HFF-Myc (cell line): ENCODE data around the gene APRT.

Experiments
- DNase-seq: peaks from one replicate; pipeline ENCODE4 v3.0.0-alpha.2; 2011; ENCODE audit warnings: low read depth; ENCODE audit errors: extremely low read depth
- H3K4me3 ChIP-seq: replicated peaks from 2 replicates; pipeline ENCODE4 v1.5.1; 2011; ENCODE audit warnings: low read depth, mild to moderate bottlenecking, control low read depth, low read length
- TF ChIP-seq, protein P1 (sequence below): IDR thresholded peaks from 2 replicates; pipeline ENCODE4 v1.5.1; 2012; ENCODE audit warnings: mild to moderate bottlenecking, low read depth, low read length, control low read depth; ENCODE audit errors: missing control alignments

APRT gene

DNA sequence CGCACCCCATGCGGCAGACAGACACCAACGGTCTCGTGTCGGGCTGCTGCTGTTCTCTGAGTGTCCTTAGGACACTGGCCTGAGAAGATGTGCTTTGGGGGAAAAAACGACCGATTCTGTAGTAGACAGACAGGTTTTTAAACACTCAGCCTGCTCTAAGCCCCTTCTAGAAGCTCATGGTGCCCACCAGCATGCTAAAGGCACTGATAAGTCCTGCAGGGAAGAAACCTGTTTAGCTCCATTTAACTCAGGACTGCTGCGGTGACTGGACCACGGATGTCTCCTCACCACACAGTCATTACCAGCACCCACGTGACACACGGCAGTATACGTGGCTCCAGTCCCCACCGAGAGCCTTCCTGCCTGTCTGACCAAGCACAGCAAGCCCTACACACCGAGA is 19.1 kb upstream of the APRT start:
- no peak overlapping the region for H3K4me3 ChIP-seq
- TF ChIP-seq, protein P1, sequence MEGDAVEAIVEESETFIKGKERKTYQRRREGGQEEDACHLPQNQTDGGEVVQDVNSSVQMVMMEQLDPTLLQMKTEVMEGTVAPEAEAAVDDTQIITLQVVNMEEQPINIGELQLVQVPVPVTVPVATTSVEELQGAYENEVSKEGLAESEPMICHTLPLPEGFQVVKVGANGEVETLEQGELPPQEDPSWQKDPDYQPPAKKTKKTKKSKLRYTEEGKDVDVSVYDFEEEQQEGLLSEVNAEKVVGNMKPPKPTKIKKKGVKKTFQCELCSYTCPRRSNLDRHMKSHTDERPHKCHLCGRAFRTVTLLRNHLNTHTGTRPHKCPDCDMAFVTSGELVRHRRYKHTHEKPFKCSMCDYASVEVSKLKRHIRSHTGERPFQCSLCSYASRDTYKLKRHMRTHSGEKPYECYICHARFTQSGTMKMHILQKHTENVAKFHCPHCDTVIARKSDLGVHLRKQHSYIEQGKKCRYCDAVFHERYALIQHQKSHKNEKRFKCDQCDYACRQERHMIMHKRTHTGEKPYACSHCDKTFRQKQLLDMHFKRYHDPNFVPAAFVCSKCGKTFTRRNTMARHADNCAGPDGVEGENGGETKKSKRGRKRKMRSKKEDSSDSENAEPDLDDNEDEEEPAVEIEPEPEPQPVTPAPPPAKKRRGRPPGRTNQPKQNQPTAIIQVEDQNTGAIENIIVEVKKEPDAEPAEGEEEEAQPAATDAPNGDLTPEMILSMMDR: no peak
- no peak for DNase-seq

DNA sequence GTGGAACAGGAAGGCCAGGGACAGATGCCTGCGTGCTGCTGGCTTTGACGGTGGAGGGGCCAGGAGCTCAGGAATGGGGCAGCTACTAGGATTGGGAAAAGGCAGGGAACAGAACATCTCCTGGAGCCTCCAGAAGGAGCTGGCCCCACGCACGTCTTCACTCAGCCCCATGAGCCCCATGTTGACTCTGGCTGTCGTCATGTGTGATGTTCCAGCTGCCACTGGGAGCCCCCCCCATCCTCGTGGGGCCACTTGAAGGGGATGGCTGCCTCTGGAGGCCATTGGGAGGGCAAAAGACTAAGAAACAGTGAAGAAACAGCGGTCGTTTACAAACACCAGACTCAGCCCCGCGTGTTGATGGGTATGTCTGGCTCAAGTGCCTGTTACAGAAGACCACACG is 18.5 kb upstream of the APRT start:
- H3K4me3 ChIP-seq: no peak overlapping the region
- TF ChIP-seq, protein P1: no peak

DNA sequence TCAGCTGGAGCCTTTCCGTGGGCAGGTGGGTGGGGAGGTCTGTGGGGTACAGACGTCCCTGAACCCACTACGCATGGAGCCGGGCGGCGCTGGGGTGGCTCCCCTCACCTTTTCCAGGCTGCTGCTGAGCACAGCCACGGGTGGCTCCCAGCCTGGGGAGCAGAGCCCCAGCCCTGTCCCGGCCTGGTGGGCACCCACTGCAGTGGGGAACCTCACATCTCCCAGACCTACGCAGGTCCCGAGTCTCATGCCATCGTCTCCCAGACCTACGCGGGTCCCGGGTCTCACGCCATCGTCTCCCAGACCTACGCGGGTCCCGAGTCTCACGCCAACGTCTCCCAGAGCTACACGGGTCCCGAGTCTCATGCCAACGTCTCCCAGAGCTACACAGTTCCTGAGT is 17.0 kb upstream of the APRT start:
- H3K4me3 ChIP-seq: no peak overlapping the region
- TF ChIP-seq, protein P1: no peak
- DNase-seq: no peak

More for the DNA sequence above, 18.5 kb upstream of the APRT start:
- no peak for DNase-seq

DNA sequence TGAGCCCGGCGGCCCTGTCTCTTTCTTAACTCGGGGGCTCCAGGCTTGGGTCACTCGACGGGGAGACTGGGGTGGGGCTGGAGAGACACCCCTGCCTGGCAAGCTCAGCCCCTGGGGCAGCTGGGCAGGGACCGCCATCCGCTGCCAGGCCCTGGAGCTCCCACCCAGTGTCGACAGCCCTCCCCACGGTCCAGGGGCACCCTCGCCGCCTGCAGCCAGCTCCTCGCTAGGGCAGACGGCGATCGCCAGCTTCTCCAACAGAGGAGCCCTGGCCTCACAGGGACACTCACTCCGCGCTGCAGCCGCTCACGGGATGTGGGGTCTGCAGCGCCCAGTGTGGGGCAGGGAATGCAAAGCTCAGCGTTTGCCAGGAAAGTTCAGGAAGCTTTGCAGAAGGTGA is 16.0 kb upstream of the APRT start:
- TF ChIP-seq, protein P1: no peak
- no peak overlapping the region for H3K4me3 ChIP-seq
- no peak for DNase-seq

DNA sequence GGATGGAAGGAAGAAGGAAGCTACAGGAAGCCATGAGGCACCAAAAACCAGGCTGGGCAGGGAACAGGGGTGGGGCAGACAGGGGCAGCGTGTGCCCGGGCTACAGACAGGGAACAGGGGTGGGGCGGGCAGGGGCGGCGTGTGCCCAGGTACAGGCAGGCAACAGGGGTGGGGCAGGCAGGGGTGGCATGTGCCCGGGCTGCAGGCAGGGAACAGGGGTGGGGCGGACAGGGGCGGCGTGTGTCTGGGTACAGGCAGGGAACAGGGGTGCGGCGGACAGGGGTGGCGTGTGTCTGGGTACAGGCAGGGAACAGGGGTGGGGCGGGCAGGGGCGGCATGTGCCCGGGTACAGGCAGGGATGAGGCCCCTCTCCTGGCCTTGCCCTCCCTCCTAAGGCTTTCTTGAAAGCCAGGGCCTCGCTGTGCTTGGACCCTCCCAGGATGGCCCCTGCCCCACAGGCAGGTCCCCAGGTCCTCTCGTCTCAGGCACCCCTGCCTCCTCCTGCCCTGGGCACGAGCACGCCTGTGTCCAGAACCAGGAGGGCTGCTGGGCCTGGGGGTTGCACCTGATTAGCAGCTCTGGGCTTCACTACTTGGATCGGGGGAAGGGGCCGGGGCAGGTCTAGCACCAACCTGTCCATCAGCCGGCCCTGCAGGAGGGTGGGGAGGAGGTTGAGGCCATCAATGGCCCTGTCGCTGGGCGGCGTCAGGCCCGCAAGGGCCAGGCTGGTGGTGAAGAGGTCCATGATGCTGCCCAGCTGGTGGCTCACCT is 14.5 kb upstream of the APRT start:
- no peak overlapping the region for H3K4me3 ChIP-seq
- TF ChIP-seq, protein P1: no peak
- no peak for DNase-seq

DNA sequence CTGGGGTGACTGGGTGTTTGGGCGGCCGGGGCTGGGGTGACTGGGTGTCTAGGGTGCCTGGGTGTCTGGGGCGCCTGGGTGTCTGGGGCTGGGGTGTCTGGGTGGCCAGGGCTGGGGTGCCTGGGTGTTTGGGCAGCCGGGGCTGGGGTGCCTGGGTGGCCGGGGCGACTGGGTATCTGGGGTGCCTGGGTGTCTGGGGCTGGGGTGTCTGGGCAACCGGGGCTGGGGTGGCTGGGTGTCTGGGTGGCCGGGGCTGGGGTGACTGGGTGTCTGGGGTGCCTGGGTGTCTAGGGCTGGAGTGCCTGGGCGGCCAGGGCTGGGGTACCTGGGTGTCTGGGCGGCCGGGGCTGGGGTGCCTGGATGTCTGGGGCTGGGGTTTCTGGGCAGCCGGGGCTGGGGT is 13.4 kb upstream of the APRT start:
- DNase-seq: no peak
- TF ChIP-seq, protein P1: no peak
- H3K4me3 ChIP-seq: no peak overlapping the region
